Thyroid gland (tissue), 4 donors: ENCODE data around the gene MXD4.

Experiments
- POLR2A ChIP-seq, 2 donors: fragments of 450-650 bp; IDR thresholded peaks; one replicate each; pipeline ENCODE4 v1.6.1; 2017; ENCODE audit warnings: antibody characterized with exemption in 2 of 2, mild to moderate bottlenecking in 2 of 2, moderate library complexity in 1 of 2
- TF ChIP-seq, protein P1 (sequence below), 6 experiments: fragments of 200-600 bp in 3 of 6; fragments of 450-650 bp in 3 of 6; sonication (generic) in 3 of 6; IDR thresholded peaks; one replicate each; pipeline ENCODE4 v1.5.1; 2016 to 2019; ENCODE audit warnings: antibody characterized with exemption in 6 of 6, mild to moderate bottlenecking in 2 of 6, inconsistent platforms in 1 of 6, moderate library complexity in 1 of 6

DNA sequence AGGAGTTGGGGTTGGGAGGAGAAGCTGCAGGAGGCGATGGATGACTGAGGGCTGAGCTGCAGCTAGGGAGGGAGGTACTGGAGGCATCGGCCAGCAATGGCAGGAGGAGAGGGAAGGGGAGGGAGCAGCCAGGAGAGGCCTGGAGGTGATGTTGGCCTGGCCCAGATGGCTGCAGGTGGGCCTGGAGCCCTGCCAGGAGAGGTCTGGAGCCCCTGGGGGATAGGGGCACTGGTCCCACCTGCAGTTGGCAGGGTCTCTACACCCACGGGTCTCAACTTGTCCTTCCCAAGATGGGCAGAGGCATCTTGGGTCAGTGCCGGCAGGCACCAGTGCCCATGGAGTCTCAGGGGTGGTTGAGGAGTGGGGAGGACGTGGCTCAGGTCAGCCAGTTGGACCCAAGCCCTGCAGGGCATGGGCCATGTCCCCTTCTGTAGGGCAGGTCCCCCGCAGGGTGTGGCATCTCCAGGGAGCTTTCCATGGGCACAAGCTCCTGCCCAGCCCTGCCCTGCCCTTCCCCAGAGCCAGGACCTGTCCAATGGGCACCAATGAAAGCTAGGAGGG lies 2.7 kb upstream of the MXD4 start:
- TF ChIP-seq, protein P1, sequence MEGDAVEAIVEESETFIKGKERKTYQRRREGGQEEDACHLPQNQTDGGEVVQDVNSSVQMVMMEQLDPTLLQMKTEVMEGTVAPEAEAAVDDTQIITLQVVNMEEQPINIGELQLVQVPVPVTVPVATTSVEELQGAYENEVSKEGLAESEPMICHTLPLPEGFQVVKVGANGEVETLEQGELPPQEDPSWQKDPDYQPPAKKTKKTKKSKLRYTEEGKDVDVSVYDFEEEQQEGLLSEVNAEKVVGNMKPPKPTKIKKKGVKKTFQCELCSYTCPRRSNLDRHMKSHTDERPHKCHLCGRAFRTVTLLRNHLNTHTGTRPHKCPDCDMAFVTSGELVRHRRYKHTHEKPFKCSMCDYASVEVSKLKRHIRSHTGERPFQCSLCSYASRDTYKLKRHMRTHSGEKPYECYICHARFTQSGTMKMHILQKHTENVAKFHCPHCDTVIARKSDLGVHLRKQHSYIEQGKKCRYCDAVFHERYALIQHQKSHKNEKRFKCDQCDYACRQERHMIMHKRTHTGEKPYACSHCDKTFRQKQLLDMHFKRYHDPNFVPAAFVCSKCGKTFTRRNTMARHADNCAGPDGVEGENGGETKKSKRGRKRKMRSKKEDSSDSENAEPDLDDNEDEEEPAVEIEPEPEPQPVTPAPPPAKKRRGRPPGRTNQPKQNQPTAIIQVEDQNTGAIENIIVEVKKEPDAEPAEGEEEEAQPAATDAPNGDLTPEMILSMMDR (IDR thresholded peaks at IDR 0.05) = no peak
- TF ChIP-seq POLR2A (IDR thresholded peaks at IDR 0.05) = no peak
